Adrenal gland (tissue), 12 donors: ENCODE data around the gene NPAS3. TPM values are rescaled to one million over a fixed set of nuclear protein-coding genes. Genes with fewer than 3 reads are reported as not detected.

Experiments
- DNase-seq, 7 donors: peaks; one replicate each; pipeline ENCODE4 v3.0.0-alpha.2; 2019 to 2020
- H3K27ac ChIP-seq, 5 donors: fragments of 200-600 bp; sonication (generic) in 4 of 5; 1 replicate in 3 of 5; 2 replicates in 2 of 5; pipeline versions ENCODE4 v1.5.1 to v1.8.0; 2016 to 2020; ENCODE audit warnings: mild to moderate bottlenecking in 1 of 5
- H3K27me3 ChIP-seq: fragments of 200-600 bp; 2 replicates; pipeline ENCODE4 v1.8.0; 2021
- H3K36me3 ChIP-seq, 2 donors: fragments of 200-600 bp; replicated peaks in 1 of 2; 1 replicate in 1 of 2; 2 replicates in 1 of 2; pipeline versions ENCODE4 v1.5.1 to v1.8.0; 2018 to 2022
- H3K4me1 ChIP-seq, 2 donors: fragments of 200-600 bp; replicated peaks in 1 of 2; 1 replicate in 1 of 2; 2 replicates in 1 of 2; pipeline versions ENCODE4 v1.5.1 to v1.8.0; 2018 to 2021
- H3K4me3 ChIP-seq, 4 donors: fragments of 200-600 bp; sonication (generic) in 3 of 4; one replicate each; pipeline ENCODE4 v1.5.1; 2016 to 2018
- H3K9me3 ChIP-seq, 3 donors: fragments of 200-600 bp; sonication (generic) in 1 of 3; replicated peaks in 1 of 3; 1 replicate in 2 of 3; 2 replicates in 1 of 3; pipeline versions ENCODE4 v1.5.1 to v1.8.0; 2016 to 2021
- POLR2A ChIP-seq, 2 donors: fragments of 450-650 bp; IDR thresholded peaks; one replicate each; pipeline ENCODE4 v1.6.1; 2017; ENCODE audit warnings: antibody characterized with exemption in 2 of 2, mild to moderate bottlenecking in 2 of 2, moderate library complexity in 1 of 2
- WGBS, 4 donors: extraction: QIAGEN DNeasy Blood & Tissue Kit in 2 of 4; methylation state at CpG; one replicate each; pipeline versions ENCODE4 v1.1.5 to v1.1.7; 2013 to 2017; 5-methylcytosine and 5-hydroxymethylcytosine counted together
- intact Hi-C, 2 donors: fragments of 100-400 bp; cut with DNase I; formaldehyde crosslinking; loops; one replicate each; pipeline versions ENCODE4 v1.14.1 to v1.15.0; 2022 to 2023
- polyA plus RNA-seq, 3 donors: library from polyadenylated mRNA; stranded (reverse); fragments of 200-250 nt in 2 of 3; fragments of 350-450 nt in 1 of 3; fragmentation: Illumina TruSeq in 1 of 3; extraction: RNeasy Lipid Tissue Mini Kit (QIAGEN cat#74804) in 1 of 3; gene quantifications; one replicate each; pipeline ENCODE4 v1.2.3, GENCODE V29; 2013 to 2014
- total RNA-seq, 9 donors: library from RNA; depleted of rRNA in 4 of 9; stranded (reverse); fragments of >200 nt in 4 of 9; fragments of 120-200 nt in 1 of 9; fragmentation: NEBNext Ultra II Directional in 1 of 9; extraction: Animal tissue kit (Norgen Biotek cat#: 25700) in 1 of 9; gene quantifications; one replicate each; pipeline versions ENCODE4 v1.1.0 to v1.2.4, GENCODE V29; 2013 to 2023
- TF ChIP-seq, protein P1 (sequence below), 6 experiments: fragments of 450-650 bp in 4 of 6; fragments of 200-600 bp in 2 of 6; sonication (generic) in 1 of 6; IDR thresholded peaks; 1 replicate in 5 of 6; 2 replicates in 1 of 6; pipeline versions ENCODE4 v1.5.1 to v1.8.0; 2016 to 2021; ENCODE audit warnings: antibody characterized with exemption in 6 of 6, mild to moderate bottlenecking in 2 of 6, moderate library complexity in 1 of 6
- donor health status: healthy with polysubstance abuse.
- donor health status: Bipolar disorder and iron deficiency.
- donor health status: DM: yes; HTN: yes; CAD: no.
- donor health status: DM: no; HTN: no; CAD: no.
- donor health status: DM: no; HTN: no; CAD: no.
- donor health status: DM: yes; HTN: yes; CAD: no.

Gene NPAS3
- total and polyA plus RNA-seq, 12 donors, result 0.36 to 7.5 (median 1.5) TPM

- intact Hi-C loops, result no loop called here
- Histone ChIP-seq H3K27ac (no peak overlapping the region), H3K36me3 (no peaks in the 10 kb centered on the region), H3K27me3 (no peaks in the 10 kb centered on the region), H3K4me3 (no peak overlapping the region), H3K4me1 (no peaks in the 10 kb centered on the region), H3K9me3 (no peaks in the 10 kb centered on the region)
- peak; percentile 35 to 77 (median 66) for DNase-seq
- 38 to 58% (median 48%) methylated on average over 3 of the region's 3 CpGs for WGBS, 4 donors
- TF ChIP-seq, protein P1, sequence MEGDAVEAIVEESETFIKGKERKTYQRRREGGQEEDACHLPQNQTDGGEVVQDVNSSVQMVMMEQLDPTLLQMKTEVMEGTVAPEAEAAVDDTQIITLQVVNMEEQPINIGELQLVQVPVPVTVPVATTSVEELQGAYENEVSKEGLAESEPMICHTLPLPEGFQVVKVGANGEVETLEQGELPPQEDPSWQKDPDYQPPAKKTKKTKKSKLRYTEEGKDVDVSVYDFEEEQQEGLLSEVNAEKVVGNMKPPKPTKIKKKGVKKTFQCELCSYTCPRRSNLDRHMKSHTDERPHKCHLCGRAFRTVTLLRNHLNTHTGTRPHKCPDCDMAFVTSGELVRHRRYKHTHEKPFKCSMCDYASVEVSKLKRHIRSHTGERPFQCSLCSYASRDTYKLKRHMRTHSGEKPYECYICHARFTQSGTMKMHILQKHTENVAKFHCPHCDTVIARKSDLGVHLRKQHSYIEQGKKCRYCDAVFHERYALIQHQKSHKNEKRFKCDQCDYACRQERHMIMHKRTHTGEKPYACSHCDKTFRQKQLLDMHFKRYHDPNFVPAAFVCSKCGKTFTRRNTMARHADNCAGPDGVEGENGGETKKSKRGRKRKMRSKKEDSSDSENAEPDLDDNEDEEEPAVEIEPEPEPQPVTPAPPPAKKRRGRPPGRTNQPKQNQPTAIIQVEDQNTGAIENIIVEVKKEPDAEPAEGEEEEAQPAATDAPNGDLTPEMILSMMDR (IDR thresholded peaks at IDR 0.05), result no peak
Measured at GRCh38 chr14:33589334-33589733, 650.7 kb downstream of the NPAS3 start.

GRCh38 chr14:33590891-33591630, 652.4 kb downstream of the NPAS3 start:
- H3K9me3 ChIP-seq, result no peaks in the 10 kb centered on the region
- no peaks in the 10 kb centered on the region for H3K36me3 ChIP-seq
- TF ChIP-seq, protein P1 (IDR thresholded peaks at IDR 0.05), result no peak
- TF ChIP-seq POLR2A (IDR thresholded peaks at IDR 0.05), result no peak
- WGBS, 4 donors, result 72 to 83% (median 76%) methylated on average over 4 of the region's 4 CpGs
- H3K27me3 ChIP-seq, result no peaks in the 10 kb centered on the region
- H3K4me1 ChIP-seq, result no peaks in the 10 kb centered on the region
- no peak overlapping the region for H3K27ac ChIP-seq
- no peak for DNase-seq
- no peak overlapping the region for H3K4me3 ChIP-seq
- intact Hi-C loops, result no loop called here

DNA sequence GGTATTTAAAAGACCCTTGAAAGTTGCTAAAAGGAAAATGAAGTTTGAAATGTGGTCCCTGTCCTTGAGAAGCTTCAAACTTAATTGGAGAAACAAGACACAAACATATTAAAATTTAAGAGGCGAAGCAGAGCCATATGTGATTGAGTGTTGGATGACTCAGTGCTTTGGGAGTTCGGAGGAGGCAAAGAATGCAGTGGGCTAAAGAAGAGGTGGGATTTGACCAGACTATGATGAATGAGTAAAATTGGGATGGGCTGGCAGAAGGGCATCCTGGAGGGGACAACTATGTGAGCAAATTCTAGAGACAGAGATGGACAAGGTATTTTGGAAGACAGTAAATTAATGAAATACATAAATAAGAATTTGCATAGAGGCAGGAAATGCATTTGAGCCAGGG, 653.6 kb downstream of the NPAS3 start:
- TF ChIP-seq POLR2A (IDR thresholded peaks at IDR 0.05), result no peak
- TF ChIP-seq, protein P1 (IDR thresholded peaks at IDR 0.05), result no peak
- Histone ChIP-seq H3K4me3 (no peak overlapping the region), H3K9me3 (no peaks in the 10 kb centered on the region), H3K36me3 (no peaks in the 10 kb centered on the region), H3K4me1 (no peaks in the 10 kb centered on the region), H3K27me3 (no peaks in the 10 kb centered on the region), H3K27ac (no peak overlapping the region)
- intact Hi-C loops, result no loop called here
- 89 to 95% (median 91%) methylated on average over 2 of the region's 2 CpGs for WGBS, 4 donors
- no peak for DNase-seq

DNA sequence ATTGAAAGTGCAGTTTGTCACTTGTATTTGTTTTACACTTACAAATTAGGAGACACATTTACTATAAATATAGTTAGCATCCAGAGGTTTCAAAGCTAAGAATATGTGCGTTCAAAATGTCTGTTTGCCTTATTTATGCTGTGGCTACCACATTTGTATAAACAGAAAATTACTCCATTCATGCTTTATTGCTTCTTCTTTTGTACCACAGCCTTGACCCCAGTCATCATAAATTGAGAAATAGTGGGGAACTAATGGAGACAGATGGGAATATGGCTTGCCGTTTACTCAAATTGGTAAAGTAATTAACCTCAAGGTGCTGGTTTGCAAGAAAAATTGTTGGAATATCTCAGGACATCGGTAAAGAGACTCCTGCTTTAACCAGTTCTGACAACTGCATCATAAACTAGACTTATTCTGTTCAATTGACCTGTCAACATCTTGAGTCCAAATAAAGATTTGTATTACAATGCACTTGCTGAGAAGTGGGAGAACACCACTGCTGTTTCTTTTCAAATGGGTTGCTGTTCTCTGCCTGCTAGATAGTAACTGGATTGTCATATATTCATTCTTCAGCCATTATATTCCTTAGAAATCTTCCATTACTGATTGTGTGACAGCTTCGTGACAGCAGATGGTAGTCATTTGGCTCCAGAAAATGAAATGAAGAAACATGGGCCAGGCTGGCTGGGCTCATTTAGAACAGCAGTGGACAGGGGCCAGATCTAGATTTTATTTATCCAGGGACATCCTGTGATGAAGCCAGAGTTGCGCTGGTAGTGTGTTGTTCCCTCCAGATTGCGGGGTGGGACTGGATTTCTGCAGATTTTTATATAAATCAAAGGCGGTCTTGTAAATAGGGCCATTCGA, 657.8 kb downstream of the NPAS3 start:
- H3K36me3 ChIP-seq, result no peaks in the 10 kb centered on the region
- H3K9me3 ChIP-seq, result no peaks in the 10 kb centered on the region
- no peak for TF ChIP-seq POLR2A (IDR thresholded peaks at IDR 0.05)
- TF ChIP-seq, protein P1 (IDR thresholded peaks at IDR 0.05), result no peak
- 77 to 86% (median 81%) methylated on average over 8 of the region's 8 CpGs for WGBS, 4 donors
- no peak for DNase-seq
- intact Hi-C loops, result no loop called here
- no peaks in the 10 kb centered on the region for H3K4me1 ChIP-seq
- no peaks in the 10 kb centered on the region for H3K27me3 ChIP-seq
- H3K27ac ChIP-seq, result no peak overlapping the region
- H3K4me3 ChIP-seq, result no peak overlapping the region
